ENCODE data around the gene SET.
"Not testable (repeated sequence)": the region's sequence is repeated elsewhere in the genome, so short reads cannot be mapped to it uniquely, and the experiment has no call there.

Gene SET

DNA sequence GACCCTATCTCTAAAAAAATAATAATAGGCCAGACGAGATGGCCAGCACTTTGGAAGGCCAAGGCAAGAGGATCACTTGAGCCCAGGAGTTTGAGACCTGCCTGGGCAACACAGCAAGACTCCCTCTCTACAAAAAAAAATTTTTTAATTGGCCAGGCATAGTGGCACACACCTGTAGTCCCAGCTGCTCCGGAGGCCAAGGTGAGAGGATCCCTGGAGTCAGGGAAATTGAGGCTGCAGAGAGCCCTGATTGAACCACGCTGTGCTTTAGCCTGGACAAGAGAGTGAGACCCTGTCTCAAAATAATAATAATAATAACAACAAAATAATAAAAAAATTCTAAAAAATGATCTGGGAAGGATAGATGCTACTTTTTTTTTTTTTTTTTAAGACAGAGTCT is 31.2 kb upstream of the SET start:
- TF ChIP-seq SPI1 (IDR thresholded peaks at IDR 0.05; ENCODE audit: borderline replicate concordance, low read depth) (no peak), GABPA (IDR thresholded peaks at IDR 0.05; ENCODE audit: low read depth) (no peak), POLR2AphosphoS5 (IDR thresholded peaks at IDR 0.05; ENCODE audit: low read depth) (no peak)
- TF ChIP-seq, protein P1, sequence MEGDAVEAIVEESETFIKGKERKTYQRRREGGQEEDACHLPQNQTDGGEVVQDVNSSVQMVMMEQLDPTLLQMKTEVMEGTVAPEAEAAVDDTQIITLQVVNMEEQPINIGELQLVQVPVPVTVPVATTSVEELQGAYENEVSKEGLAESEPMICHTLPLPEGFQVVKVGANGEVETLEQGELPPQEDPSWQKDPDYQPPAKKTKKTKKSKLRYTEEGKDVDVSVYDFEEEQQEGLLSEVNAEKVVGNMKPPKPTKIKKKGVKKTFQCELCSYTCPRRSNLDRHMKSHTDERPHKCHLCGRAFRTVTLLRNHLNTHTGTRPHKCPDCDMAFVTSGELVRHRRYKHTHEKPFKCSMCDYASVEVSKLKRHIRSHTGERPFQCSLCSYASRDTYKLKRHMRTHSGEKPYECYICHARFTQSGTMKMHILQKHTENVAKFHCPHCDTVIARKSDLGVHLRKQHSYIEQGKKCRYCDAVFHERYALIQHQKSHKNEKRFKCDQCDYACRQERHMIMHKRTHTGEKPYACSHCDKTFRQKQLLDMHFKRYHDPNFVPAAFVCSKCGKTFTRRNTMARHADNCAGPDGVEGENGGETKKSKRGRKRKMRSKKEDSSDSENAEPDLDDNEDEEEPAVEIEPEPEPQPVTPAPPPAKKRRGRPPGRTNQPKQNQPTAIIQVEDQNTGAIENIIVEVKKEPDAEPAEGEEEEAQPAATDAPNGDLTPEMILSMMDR (IDR thresholded peaks at IDR 0.05; ENCODE audit: insufficient read depth, low read length): no peak
- TF ChIP-seq, protein P2, sequence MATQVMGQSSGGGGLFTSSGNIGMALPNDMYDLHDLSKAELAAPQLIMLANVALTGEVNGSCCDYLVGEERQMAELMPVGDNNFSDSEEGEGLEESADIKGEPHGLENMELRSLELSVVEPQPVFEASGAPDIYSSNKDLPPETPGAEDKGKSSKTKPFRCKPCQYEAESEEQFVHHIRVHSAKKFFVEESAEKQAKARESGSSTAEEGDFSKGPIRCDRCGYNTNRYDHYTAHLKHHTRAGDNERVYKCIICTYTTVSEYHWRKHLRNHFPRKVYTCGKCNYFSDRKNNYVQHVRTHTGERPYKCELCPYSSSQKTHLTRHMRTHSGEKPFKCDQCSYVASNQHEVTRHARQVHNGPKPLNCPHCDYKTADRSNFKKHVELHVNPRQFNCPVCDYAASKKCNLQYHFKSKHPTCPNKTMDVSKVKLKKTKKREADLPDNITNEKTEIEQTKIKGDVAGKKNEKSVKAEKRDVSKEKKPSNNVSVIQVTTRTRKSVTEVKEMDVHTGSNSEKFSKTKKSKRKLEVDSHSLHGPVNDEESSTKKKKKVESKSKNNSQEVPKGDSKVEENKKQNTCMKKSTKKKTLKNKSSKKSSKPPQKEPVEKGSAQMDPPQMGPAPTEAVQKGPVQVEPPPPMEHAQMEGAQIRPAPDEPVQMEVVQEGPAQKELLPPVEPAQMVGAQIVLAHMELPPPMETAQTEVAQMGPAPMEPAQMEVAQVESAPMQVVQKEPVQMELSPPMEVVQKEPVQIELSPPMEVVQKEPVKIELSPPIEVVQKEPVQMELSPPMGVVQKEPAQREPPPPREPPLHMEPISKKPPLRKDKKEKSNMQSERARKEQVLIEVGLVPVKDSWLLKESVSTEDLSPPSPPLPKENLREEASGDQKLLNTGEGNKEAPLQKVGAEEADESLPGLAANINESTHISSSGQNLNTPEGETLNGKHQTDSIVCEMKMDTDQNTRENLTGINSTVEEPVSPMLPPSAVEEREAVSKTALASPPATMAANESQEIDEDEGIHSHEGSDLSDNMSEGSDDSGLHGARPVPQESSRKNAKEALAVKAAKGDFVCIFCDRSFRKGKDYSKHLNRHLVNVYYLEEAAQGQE (IDR thresholded peaks at IDR 0.05; ENCODE audit: insufficient replicate concordance, low read depth): no peak
- H3K4me3 ChIP-seq (replicated peaks; ENCODE audit: insufficient read depth, low read length): no peak overlapping the region
- no peak for DNase-seq (ENCODE audit: low read depth in 1 of 2, low spot score in 1 of 2)
- H3K27ac ChIP-seq (replicated peaks): no peak overlapping the region
- H3K27me3 ChIP-seq (ENCODE audit: insufficient read depth, poor library complexity, severe bottlenecking): no peaks in the 10 kb centered on the region

DNA sequence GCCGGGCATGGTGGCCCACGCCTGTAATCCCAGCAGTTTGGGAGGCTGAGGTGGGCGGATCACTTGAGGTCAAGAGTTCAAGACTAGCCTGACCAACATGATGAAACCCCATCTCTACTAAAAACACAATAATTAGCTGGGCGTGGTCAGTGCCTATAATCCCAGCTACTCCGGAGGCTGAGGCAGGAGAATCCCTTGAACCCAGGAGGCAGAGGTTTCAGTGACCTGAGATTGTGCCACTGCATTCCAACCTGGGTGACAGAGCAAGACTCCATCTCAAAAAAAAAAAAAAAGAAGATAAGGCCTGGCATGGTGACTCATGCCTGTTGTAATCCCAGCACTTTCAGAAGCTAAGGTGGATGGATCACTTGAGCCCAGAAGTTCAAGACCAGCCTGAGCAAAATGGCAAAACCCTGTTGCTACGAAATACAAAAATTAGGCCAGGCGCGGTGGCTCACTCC is 22.5 kb upstream of the SET start:
- H3K27me3 ChIP-seq (ENCODE audit: insufficient read depth, poor library complexity, severe bottlenecking); DNase-seq (ENCODE audit: low read depth in 1 of 2, low spot score in 1 of 2); H3K27ac ChIP-seq (replicated peaks); H3K4me3 ChIP-seq (replicated peaks; ENCODE audit: insufficient read depth, low read length): not testable (repeated sequence)

DNA sequence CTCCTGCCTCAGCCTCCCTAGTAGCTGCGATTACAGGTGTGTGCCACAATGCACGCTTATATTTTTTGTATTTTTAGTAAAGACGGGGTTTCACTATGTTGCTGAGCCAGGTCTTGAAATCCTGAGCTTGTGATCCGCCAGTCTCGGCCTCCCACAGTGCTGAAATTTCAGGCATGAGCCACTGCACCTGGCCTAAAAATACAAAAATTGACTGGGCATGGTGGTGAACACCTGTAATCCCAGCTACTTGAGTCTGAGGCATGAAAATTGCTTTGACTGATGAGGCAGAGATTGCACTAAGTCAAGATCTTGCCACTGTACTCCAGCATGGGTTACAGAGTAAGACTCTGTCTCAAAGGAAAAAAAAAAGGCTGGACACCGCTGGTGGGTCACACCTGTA is 19.2 kb upstream of the SET start:
- TF ChIP-seq, protein P1 (IDR thresholded peaks at IDR 0.05; ENCODE audit: insufficient read depth, low read length): no peak
- TF ChIP-seq, protein P2 (IDR thresholded peaks at IDR 0.05; ENCODE audit: insufficient replicate concordance, low read depth): no peak
- no peak for TF ChIP-seq SPI1 (IDR thresholded peaks at IDR 0.05; ENCODE audit: borderline replicate concordance, low read depth)
- no peak for TF ChIP-seq GABPA (IDR thresholded peaks at IDR 0.05; ENCODE audit: low read depth)
- TF ChIP-seq POLR2AphosphoS5 (IDR thresholded peaks at IDR 0.05; ENCODE audit: low read depth): no peak
- Histone ChIP-seq H3K27me3 (ENCODE audit: insufficient read depth, poor library complexity, severe bottlenecking) (no peaks in the 10 kb centered on the region), H3K4me3 (replicated peaks; ENCODE audit: insufficient read depth, low read length) (no peak overlapping the region), H3K27ac (replicated peaks) (no peak overlapping the region)
- no peak for DNase-seq (ENCODE audit: low read depth in 1 of 2, low spot score in 1 of 2)

DNA sequence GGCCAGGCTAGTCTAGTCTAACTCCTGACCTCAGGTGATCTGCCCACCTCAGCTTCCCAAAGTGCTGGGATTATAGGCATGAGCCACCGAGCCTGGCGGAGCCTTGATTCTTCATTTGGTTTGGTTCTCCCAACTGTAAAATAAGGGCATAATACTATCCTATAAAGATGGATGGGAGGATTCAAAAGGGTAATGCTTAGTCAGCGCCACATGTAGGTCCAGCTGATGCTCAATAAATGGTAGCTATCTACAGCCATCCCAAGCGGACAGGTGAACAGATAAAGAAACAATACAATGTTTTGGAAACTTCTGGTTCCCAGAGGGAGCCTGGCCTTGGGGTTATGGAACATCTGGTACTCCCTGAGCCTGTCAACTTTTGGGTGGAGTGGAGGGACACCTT is 13.6 kb upstream of the SET start:
- no peak overlapping the region for H3K27ac ChIP-seq (replicated peaks)
- no peak overlapping the region for H3K4me3 ChIP-seq (replicated peaks; ENCODE audit: insufficient read depth, low read length)
- TF ChIP-seq POLR2AphosphoS5 (IDR thresholded peaks at IDR 0.05; ENCODE audit: low read depth) (no peak), SPI1 (IDR thresholded peaks at IDR 0.05; ENCODE audit: borderline replicate concordance, low read depth) (no peak), GABPA (IDR thresholded peaks at IDR 0.05; ENCODE audit: low read depth) (no peak)
- TF ChIP-seq, protein P1 (IDR thresholded peaks at IDR 0.05; ENCODE audit: insufficient read depth, low read length): no peak
- TF ChIP-seq, protein P2 (IDR thresholded peaks at IDR 0.05; ENCODE audit: insufficient replicate concordance, low read depth): no peak
- DNase-seq (ENCODE audit: low read depth in 1 of 2, low spot score in 1 of 2): no peak
- H3K27me3 ChIP-seq (ENCODE audit: insufficient read depth, poor library complexity, severe bottlenecking): no peaks in the 10 kb centered on the region

All from HL-60 (cell line).